HepG2 (cell line): Measurements from ENCODE around the gene RPS8. TPM values are rescaled to one million over a fixed set of nuclear protein-coding genes. Genes with fewer than 3 reads are reported as not detected.

Experiments
- ATF1 ChIP-seq: IDR thresholded peaks from 2 replicates; pipeline ENCODE4 v1.6.1; 2016; ENCODE audit warnings: mild to moderate bottlenecking, control low read depth
- FOXA1 ChIP-seq, 2 experiments: fragments of 450-650 bp in 1 of 2; sonication (generic) in 1 of 2; formaldehyde crosslinking in 1 of 2; IDR thresholded peaks; 2 replicates each; pipeline versions ENCODE4 v1.4.0 to v1.6.1; 2016 to 2020; ENCODE audit warnings: missing genetic modification reagents in 1 of 2
- MAZ ChIP-seq, 2 experiments: sonication (generic) in 1 of 2; formaldehyde crosslinking in 1 of 2; IDR thresholded peaks; 2 replicates each; pipeline versions ENCODE4 v1.5.0 to v1.6.1; 2012 to 2020; ENCODE audit warnings: low read depth in 2 of 2, mild to moderate bottlenecking in 2 of 2, borderline replicate concordance in 1 of 2, improper control_type of control experiment in 1 of 2, low read length in 1 of 2, missing genetic modification reagents in 1 of 2, moderate library complexity in 1 of 2
- MIXL1 ChIP-seq: IDR thresholded peaks from 2 replicates; pipeline ENCODE4 v1.6.1; 2016
- MXD4 ChIP-seq: IDR thresholded peaks from 2 replicates; pipeline ENCODE4 v1.6.1; 2016; ENCODE audit warnings: mild to moderate bottlenecking, missing biosample characterization, missing genetic modification reagents
- NFKB2 ChIP-seq: sonication (generic); formaldehyde crosslinking; IDR thresholded peaks from 2 replicates; pipeline ENCODE4 v1.4.0; 2020; ENCODE audit warnings: missing genetic modification reagents, borderline replicate concordance
- NKX3-1 ChIP-seq: sonication (generic); formaldehyde crosslinking; IDR thresholded peaks from 2 replicates; pipeline ENCODE4 v1.5.0; 2020; ENCODE audit warnings: missing genetic modification reagents
- PTBP1 ChIP-seq: fragments of 200-400 bp; formaldehyde crosslinking; IDR thresholded peaks from 2 replicates; pipeline ENCODE4 v1.6.1; 2018; ENCODE audit warnings: low read length, low read depth; ENCODE audit not compliant: poor library complexity, severe bottlenecking
- REL ChIP-seq: sonication (generic); formaldehyde crosslinking; conservative IDR thresholded peaks from 2 replicates; pipeline ENCODE4 v1.8.0; 2022; ENCODE audit warnings: mild to moderate bottlenecking, missing genetic modification reagents, moderate library complexity
- RFXAP ChIP-seq: sonication (generic); formaldehyde crosslinking; IDR thresholded peaks from 2 replicates; pipeline ENCODE4 v1.4.0; 2020; ENCODE audit warnings: missing genetic modification reagents, borderline replicate concordance
- ZKSCAN5 ChIP-seq: sonication (generic); formaldehyde crosslinking; IDR thresholded peaks from 2 replicates; pipeline ENCODE4 v1.5.1; 2020; ENCODE audit warnings: mild to moderate bottlenecking, missing genetic modification reagents
- ZNF3 ChIP-seq: IDR thresholded peaks from 2 replicates; pipeline ENCODE4 v1.7.0; 2017; ENCODE audit warnings: inconsistent platforms
- ZNF777 ChIP-seq: sonication (generic); formaldehyde crosslinking; IDR thresholded peaks from 2 replicates; pipeline ENCODE4 v1.4.0; 2020; ENCODE audit warnings: missing genetic modification reagents
- ZNF782 ChIP-seq: sonication (generic); formaldehyde crosslinking; IDR thresholded peaks from 2 replicates; pipeline ENCODE4 v1.4.0; 2020; ENCODE audit warnings: missing genetic modification reagents, mild to moderate bottlenecking, borderline replicate concordance
- polyA plus RNA-seq, 8 experiments: library from polyadenylated mRNA; depleted of rRNA in 3 of 8; stranded (reverse) in 7 of 8; unstranded in 1 of 8; fragments of >200 nt; fragmentation: Illumina TruSeq in 4 of 8; extraction: Trizol in 4 of 8; gene quantifications; 2 replicates each; pipeline versions ENCODE4 v1.2.1 to v1.2.3, GENCODE V29; 2011 to 2016; ENCODE audit warnings: low read depth in 4 of 8, missing spikeins in 1 of 8, mixed read lengths in 1 of 8; ENCODE audit not compliant: insufficient read depth in 1 of 8
- total RNA-seq, 5 experiments: library from RNA; depleted of rRNA; stranded (reverse); fragments of >200 nt; fragmentation: Illumina TruSeq; extraction: Trizol; gene quantifications; 2 replicates each; pipeline ENCODE4 v1.2.3, GENCODE V29; 2016; ENCODE audit warnings: low read depth in 1 of 5
- TF ChIP-seq, protein P1 (sequence below): sonication (generic); formaldehyde crosslinking; IDR thresholded peaks from 2 replicates; pipeline ENCODE4 v1.4.0; 2020; ENCODE audit warnings: missing genetic modification reagents
- TF ChIP-seq, protein P2 (sequence below): sonication (generic); formaldehyde crosslinking; IDR thresholded peaks from 2 replicates; pipeline ENCODE4 v1.8.1; 2023; ENCODE audit warnings: missing genetic modification reagents, mild to moderate bottlenecking, borderline replicate concordance
- TF ChIP-seq, protein P3 (sequence below): sonication (generic); formaldehyde crosslinking; IDR thresholded peaks from 2 replicates; pipeline ENCODE4 v1.8.0; 2022; ENCODE audit warnings: low read depth, missing genetic modification reagents
- TF ChIP-seq, protein P4 (sequence below): IDR thresholded peaks from 2 replicates; pipeline ENCODE4 v1.6.1; 2012; ENCODE audit warnings: low read length, improper control_type of control experiment
- TF ChIP-seq, protein P5 (sequence below): sonication (generic); formaldehyde crosslinking; IDR thresholded peaks from 2 replicates; pipeline ENCODE4 v1.5.1; 2020; ENCODE audit warnings: mild to moderate bottlenecking, moderate library complexity, missing genetic modification reagents

RPS8 gene
- total and polyA plus RNA-seq, 2 of the 13 experiments (the other 11 are each of a cell fraction or from before 2014, with no cell fraction given): 2,628 to 2,822 TPM

DNA sequence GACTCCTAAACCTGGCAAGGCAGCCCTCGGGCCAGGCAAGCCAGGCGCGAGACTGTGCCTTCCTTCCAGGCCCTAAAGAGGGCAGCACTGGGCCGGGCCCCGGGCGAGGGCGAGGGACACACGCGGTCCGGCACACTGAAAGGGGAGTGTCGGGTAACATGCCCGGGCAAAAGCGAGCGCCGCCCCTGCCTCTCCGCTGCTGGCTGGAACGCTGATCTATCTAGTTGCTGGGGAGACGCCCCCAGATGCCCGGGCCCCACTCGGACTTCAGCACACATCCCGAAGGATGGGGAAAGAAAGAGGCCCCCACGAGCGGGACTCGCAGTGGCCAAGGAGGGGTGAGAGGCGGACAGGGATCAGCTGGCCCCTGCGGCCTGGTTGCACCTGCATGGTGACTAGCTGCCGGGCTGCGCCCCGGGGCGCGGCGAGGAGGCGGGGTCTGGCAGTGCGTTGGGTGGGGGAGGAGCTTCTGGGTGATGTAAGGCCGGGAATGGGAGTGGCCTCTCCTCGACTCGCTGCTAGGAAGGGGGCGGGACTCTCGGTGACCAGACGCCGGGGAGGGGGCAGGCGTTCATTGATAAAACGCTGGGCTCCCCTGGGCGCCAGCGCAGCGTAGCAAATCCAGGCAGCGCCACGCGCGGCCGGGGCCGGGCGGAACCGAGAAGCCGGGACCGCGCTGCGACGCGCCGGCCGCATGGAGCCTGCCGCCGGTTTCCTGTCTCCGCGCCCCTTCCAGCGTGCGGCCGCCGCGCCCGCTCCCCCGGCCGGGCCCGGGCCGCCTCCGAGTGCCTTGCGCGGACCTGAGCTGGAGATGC lies 24.6 kb downstream of the RPS8 start, which contains the start of gene PLK3 (continued):
- TF ChIP-seq, protein P1, sequence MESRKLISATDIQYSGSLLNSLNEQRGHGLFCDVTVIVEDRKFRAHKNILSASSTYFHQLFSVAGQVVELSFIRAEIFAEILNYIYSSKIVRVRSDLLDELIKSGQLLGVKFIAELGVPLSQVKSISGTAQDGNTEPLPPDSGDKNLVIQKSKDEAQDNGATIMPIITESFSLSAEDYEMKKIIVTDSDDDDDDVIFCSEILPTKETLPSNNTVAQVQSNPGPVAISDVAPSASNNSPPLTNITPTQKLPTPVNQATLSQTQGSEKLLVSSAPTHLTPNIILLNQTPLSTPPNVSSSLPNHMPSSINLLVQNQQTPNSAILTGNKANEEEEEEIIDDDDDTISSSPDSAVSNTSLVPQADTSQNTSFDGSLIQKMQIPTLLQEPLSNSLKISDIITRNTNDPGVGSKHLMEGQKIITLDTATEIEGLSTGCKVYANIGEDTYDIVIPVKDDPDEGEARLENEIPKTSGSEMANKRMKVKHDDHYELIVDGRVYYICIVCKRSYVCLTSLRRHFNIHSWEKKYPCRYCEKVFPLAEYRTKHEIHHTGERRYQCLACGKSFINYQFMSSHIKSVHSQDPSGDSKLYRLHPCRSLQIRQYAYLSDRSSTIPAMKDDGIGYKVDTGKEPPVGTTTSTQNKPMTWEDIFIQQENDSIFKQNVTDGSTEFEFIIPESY: peak; percentile 71
- TF ChIP-seq RFXAP (CRISPR knock-in tag) (no peak; the same call in 1 of the 2 replicates), ATF1 (CRISPR knock-in tag) (0 out of 2 replicates have a peak, but pooled peaks have one; percentile 27), PTBP1 (no peak), NKX3-1 (CRISPR knock-in tag) (no peak), MIXL1 (CRISPR knock-in tag) (peak; percentile 68; the same call in 1 of the 2 replicates), ZNF782 (peak; percentile 93; the same call in 1 of the 2 replicates), FOXA1 (IDR thresholded peaks at IDR 0.05) (no peak), FOXA1 (CRISPR knock-in tag; IDR thresholded peaks at IDR 0.05) (peak; percentile 24; the same call in 1 of the 2 replicates), REL (peak; percentile 82; the same call in 1 of the 2 replicates), NFKB2 (CRISPR knock-in tag) (peak; percentile 56; the same call in 1 of the 2 replicates), ZNF3 (CRISPR knock-in tag) (peak; percentile 56; the same call in 1 of the 2 replicates), MXD4 (CRISPR knock-in tag) (peak; percentile 92; the same call in 1 of the 2 replicates), MAZ (IDR thresholded peaks at IDR 0.05; ENCODE audit: borderline replicate concordance, low read depth, low read length) (peak; percentile 64; the same call in 1 of the 2 replicates), MAZ (CRISPR knock-in tag; IDR thresholded peaks at IDR 0.05; ENCODE audit: low read depth) (peak; percentile 59), ZNF777 (CRISPR knock-in tag) (no peak; the same call in 1 of the 2 replicates), ZKSCAN5 (no peak)
- TF ChIP-seq, protein P2, sequence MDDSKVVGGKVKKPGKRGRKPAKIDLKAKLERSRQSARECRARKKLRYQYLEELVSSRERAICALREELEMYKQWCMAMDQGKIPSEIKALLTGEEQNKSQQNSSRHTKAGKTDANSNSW (CRISPR knock-in tag): no peak
- TF ChIP-seq, protein P3, sequence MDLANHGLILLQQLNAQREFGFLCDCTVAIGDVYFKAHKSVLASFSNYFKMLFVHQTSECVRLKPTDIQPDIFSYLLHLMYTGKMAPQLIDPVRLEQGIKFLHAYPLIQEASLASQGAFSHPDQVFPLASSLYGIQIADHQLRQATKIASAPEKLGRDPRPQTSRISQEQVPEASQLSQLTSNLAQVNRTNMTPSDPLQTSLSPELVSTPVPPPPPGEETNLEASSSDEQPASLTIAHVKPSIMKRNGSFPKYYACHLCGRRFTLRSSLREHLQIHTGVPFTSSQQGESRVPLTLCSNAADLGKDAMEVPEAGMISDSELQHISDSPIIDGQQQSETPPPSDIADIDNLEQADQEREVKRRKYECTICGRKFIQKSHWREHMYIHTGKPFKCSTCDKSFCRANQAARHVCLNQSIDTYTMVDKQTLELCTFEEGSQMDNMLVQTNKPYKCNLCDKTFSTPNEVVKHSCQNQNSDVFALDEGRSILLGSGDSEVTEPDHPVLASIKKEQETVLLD (CRISPR knock-in tag): peak; percentile 52; the same call in 1 of the 2 replicates
- TF ChIP-seq, protein P4, sequence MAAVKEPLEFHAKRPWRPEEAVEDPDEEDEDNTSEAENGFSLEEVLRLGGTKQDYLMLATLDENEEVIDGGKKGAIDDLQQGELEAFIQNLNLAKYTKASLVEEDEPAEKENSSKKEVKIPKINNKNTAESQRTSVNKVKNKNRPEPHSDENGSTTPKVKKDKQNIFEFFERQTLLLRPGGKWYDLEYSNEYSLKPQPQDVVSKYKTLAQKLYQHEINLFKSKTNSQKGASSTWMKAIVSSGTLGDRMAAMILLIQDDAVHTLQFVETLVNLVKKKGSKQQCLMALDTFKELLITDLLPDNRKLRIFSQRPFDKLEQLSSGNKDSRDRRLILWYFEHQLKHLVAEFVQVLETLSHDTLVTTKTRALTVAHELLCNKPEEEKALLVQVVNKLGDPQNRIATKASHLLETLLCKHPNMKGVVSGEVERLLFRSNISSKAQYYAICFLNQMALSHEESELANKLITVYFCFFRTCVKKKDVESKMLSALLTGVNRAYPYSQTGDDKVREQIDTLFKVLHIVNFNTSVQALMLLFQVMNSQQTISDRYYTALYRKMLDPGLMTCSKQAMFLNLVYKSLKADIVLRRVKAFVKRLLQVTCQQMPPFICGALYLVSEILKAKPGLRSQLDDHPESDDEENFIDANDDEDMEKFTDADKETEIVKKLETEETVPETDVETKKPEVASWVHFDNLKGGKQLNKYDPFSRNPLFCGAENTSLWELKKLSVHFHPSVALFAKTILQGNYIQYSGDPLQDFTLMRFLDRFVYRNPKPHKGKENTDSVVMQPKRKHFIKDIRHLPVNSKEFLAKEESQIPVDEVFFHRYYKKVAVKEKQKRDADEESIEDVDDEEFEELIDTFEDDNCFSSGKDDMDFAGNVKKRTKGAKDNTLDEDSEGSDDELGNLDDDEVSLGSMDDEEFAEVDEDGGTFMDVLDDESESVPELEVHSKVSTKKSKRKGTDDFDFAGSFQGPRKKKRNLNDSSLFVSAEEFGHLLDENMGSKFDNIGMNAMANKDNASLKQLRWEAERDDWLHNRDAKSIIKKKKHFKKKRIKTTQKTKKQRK: no peak
- TF ChIP-seq, protein P5, sequence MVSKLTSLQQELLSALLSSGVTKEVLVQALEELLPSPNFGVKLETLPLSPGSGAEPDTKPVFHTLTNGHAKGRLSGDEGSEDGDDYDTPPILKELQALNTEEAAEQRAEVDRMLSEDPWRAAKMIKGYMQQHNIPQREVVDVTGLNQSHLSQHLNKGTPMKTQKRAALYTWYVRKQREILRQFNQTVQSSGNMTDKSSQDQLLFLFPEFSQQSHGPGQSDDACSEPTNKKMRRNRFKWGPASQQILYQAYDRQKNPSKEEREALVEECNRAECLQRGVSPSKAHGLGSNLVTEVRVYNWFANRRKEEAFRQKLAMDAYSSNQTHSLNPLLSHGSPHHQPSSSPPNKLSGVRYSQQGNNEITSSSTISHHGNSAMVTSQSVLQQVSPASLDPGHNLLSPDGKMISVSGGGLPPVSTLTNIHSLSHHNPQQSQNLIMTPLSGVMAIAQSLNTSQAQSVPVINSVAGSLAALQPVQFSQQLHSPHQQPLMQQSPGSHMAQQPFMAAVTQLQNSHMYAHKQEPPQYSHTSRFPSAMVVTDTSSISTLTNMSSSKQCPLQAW (CRISPR knock-in tag): peak; percentile 93
